Fibroblast of gingiva (primary cell): ENCODE data around the gene PELI1.

Experiments
- DNase-seq: peaks from one replicate; pipeline ENCODE4 v3.0.0-alpha.2; 2011; ENCODE audit warnings: low read depth

Gene PELI1

GRCh38 chr2:64157792-64158191, 13.6 kb upstream of the PELI1 start:
- peak; percentile 31 for DNase-seq

DNA sequence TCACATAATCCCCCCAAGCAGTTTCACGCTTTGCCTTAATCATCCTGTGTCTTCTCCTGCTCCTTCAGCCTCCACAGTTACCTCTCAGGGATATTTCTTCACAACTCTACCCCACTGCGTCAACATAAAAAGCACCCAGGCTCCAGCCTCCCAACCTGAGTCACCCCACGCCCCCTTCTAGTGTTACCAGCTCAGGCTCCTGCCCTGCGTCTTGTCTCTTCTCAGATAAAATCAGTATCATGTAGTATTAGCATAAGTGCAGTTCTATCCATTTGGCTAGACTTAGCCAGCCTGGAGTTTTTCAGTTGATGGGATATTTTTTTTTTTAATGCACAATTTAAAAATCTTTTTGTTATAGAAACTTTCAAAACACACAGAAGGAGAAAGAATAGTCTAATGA, 9.6 kb upstream of the PELI1 start:
- no peak for DNase-seq

GRCh38 chr2:64151476-64151875, 7.3 kb upstream of the PELI1 start:
- DNase-seq = no peak

DNA sequence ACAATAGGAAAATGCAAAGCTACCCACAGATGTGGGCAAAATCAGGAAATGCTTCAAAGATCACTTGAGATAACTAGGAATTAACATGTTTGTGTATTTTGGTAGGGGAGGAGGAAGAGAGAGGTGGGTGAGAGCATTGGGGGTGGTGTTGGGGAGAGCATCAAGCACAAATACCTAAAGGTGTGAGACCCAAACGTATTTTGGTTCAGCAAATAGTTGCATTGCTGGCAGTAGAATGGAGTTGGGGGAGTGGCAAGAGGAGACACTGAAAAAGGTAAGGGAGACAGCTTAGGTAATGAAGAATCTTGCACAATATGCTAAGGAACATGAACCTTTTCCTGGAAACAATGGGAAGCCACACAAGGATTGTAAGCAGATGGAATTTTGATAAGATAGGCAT, 1.5 kb upstream of the PELI1 start:
- no peak for DNase-seq

- DNase-seq = no peak
These were observed 899 bp upstream of the PELI1 start for GRCh38 chr2:64145119-64145518.

DNA sequence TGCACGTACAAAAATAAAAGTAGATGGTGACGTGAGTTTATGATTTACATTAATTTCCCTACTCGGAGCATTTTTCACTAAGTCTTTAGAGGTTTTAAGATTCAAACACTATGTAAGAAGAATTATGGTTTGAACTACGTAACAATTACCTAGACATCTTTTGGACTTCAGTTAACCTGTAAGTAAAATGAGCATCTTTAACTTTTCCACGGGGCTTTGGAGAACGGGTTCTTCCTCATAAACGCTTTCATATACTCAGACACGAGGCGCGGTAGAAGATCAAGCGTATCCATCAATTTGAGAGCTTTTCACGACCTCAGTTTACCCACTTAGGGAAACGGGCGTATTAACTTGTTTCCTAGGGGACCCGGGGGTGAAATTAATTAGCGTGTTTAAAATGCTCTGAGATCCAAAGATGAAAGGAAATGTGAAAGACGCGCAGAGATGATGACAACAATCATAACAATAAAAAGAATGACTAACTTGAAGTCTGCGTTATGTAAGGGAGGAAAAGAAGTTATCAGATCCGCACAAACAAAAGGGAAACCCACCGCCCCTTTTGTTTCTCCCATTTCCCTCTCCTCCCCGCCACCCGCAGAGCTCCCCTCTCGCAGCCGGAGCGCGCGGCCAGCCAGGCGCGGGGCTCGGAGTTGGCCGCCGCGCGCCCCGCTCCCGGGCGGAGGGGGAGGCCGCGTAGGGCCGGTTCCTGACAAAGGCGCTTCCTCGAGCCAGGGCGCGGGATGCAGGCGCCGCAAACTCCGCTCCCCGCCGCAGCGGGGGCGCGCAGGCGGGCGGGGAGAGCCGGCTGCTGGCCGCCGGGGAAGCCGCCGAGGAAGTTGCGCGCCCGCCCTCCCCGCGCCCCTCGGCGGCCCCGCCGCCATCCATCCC, 807 bp downstream of the PELI1 start:
- DNase-seq = peak; percentile 27

GRCh38 chr2:64142741-64143168, 1.5 kb downstream of the PELI1 start:
- DNase-seq = no peak

- peak; percentile 13 for DNase-seq
These were observed 2.4 kb downstream of the PELI1 start for GRCh38 chr2:64141674-64142405.

DNA sequence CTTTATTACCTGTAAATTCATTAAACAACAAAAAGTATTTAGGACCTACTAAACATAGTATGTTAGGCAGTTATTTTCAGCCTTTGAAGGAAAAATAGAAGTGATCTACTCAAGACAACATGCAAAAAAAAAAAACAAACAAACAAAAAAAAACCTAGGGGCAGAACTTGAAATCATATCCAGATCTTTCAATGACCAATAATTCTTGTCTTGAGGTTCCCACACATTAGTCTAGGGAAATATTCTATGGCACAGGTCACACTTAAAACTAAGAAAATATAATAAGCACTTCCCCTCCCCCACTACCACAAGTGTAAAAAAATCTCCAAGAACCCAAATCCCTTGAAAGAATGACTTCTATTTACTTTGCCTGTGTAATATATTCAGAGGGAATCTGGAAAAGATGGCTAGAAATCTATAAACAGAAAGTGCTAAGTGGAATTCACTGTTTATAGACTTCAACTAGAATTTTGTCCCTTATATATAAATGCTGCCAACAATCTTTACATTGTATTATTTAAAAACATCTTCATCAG, 3.5 kb downstream of the PELI1 start:
- no peak for DNase-seq

GRCh38 chr2:64139956-64140355, 4.3 kb downstream of the PELI1 start:
- DNase-seq = no peak

- no peak for DNase-seq
These were observed 6.2 kb downstream of the PELI1 start for GRCh38 chr2:64137996-64138395.

DNA sequence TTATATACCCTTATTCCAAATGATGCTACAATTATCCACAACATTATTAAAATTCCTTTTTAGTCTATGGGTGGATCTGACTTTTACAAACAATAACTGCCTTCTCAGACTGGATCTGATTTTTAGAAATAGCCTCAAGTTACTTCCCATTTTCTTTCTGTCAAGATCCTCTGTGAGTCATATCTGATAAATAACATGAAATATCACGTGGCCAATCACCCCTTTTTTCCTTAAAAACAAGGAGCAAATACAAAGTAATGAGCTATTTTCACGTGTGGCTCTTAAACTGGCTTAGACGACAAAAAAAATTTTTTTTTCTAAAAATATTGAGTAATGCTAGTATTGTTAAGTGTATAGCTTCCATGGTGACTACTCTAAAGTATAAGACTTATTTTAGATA, 6.7 kb downstream of the PELI1 start:
- no peak for DNase-seq

- no peak for DNase-seq
These were observed 8.8 kb downstream of the PELI1 start for GRCh38 chr2:64135421-64135820.

GRCh38 chr2:64134813-64135212, 9.4 kb downstream of the PELI1 start:
- no peak for DNase-seq

- no peak for DNase-seq
These were observed 10.4 kb downstream of the PELI1 start for GRCh38 chr2:64133828-64134227.

DNA sequence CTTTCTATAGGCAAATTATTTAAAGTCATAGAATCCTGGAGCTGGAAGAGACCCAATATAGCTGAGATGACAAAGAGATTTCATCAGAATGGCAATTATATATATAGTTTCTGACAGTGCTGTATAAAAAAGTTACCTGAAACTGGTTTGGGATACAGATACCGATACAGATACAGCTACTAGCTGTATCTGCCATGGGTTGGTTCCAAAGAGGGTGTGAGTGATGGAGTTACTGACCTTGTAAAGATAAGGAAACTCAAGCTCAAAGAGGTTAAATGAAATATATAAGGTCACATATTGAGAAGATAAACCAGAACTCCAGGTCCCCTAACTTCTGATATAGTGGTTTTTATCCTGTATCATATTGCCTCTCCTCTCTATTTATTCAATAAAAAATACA, 10.9 kb downstream of the PELI1 start:
- DNase-seq = no peak

DNA sequence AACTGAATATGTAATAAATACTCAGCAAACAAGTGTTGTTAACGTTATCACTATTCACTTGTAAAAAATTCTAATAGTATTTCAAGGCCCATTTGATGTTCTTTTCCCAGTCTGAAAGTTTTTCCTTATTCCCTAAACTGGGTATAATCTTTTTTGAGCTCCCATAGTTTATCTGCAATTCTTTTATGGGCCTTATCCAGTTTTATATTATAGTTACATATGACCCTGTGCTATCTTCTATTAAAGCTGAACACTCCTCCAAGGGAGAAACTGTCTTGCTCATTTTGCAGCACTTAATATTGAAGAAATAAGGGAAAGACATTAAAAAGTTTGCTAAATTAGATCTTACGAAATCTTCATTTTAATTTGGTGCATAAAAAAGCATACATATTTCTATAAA, 13.9 kb downstream of the PELI1 start:
- no peak for DNase-seq

DNA sequence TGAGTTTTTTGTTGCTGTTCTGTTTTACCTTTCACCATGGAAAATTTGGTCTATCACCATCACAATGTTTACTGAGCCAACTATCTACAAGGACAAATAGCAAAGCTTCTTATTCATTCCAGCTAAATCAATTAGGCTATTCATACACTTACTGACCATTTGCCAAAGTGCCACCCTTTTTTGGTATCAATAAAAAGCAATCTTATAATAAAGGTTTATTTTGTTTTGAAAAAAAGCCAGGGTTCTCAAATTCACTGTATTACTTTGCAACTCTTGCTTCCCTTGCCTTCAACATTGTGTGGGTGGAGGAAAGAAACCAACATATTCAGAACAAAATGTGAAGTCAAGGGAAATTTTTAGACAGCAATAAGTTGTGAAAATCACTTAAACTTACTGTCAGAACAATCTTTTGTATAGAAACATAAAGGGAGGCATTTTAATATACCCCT, 15.3 kb downstream of the PELI1 start:
- no peak for DNase-seq

- no peak for DNase-seq
These were observed 15.8 kb downstream of the PELI1 start for GRCh38 chr2:64128406-64128805.

DNA sequence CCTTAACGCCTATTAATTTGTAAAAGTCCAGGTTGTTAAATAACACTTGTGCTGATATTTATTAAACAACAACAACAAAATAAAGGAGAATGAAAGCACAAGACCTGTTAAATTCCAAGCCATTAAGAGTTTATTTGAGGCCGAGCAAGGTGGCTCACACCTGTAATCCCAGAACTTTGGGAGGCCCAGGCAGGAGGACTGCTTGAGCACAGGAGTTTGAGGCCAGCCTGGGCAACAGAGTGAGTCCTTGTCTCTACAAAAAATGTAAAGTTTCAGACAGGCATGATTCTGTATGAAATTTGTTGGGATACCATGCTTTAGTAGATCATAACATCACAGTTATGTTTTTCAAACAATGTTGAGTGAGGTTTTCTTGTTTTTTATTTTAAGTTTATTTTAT, 17.1 kb downstream of the PELI1 start:
- no peak for DNase-seq

DNA sequence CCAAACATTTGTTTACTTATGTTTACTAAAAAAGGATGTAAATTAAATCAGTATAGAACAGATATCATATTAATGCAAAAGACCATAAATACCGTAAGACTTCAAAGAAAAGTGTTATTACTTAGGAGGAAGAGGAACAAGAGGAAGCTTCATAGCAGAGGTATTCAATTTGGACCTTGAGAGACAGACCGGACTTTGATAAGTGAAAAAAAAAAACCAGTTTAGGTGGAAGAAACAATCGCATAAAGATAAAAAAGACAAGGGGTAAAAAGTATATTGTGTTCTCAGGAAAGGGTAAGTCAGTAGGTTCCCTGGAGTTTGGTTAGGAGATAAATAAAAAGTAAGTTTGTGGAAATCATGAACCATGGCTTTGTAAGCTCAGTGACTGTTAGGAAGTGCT, 17.6 kb downstream of the PELI1 start:
- no peak for DNase-seq

- DNase-seq = peak; percentile 6
These were observed 19.6 kb downstream of the PELI1 start for GRCh38 chr2:64124571-64124970.

- no peak for DNase-seq
These were observed 20.1 kb downstream of the PELI1 start for GRCh38 chr2:64124168-64124567.
